GM21786 (cell line): Measurements from ENCODE around the gene PSMB2.

ENCODE experiments used
- ATAC-seq: cut with Tn5 transposase; IDR thresholded peaks from one replicate; pipeline ENCODE4 v1.9.1; 2021; ENCODE audit not compliant: unreplicated experiment

The PSMB2 gene

GRCh38 chr1:35573198-35574124 lies 67.9 kb downstream of the PSMB2 start, which contains the start of gene TFAP2E:
Gene TFAP2E (plus strand): TSS chr1:35573314. CDS start chr1:35573578, 264 bp downstream.
- ATAC-seq, result no peak

- ATAC-seq, result no peak
Measured at GRCh38 chr1:35572296-35572695, 69.0 kb downstream of the PSMB2 start.

- no peak for ATAC-seq
Measured at GRCh38 chr1:35571263-35571662, 70.1 kb downstream of the PSMB2 start.

- no peak for ATAC-seq
Measured at GRCh38 chr1:35570589-35571137, 70.7 kb downstream of the PSMB2 start.

GRCh38 chr1:35569936-35570335 lies 71.4 kb downstream of the PSMB2 start:
- no peak for ATAC-seq

- no peak for ATAC-seq
Measured at GRCh38 chr1:35568975-35569395, 72.3 kb downstream of the PSMB2 start.

GRCh38 chr1:35567947-35568558 lies 73.3 kb downstream of the PSMB2 start:
- no peak for ATAC-seq

- no peak for ATAC-seq
Measured at GRCh38 chr1:35565742-35566133, 75.6 kb downstream of the PSMB2 start.

- no peak for ATAC-seq
Measured at GRCh38 chr1:35564884-35565741, 76.2 kb downstream of the PSMB2 start.

GRCh38 chr1:35564037-35564883 lies 77.1 kb downstream of the PSMB2 start:
- ATAC-seq, result no peak

GRCh38 chr1:35563166-35563565 lies 78.2 kb downstream of the PSMB2 start:
- ATAC-seq, result no peak

- no peak for ATAC-seq
Measured at GRCh38 chr1:35561972-35562680, 79.2 kb downstream of the PSMB2 start.

- no peak for ATAC-seq
Measured at GRCh38 chr1:35561297-35561971, 79.9 kb downstream of the PSMB2 start.

GRCh38 chr1:35560256-35561225 lies 80.8 kb downstream of the PSMB2 start:
- no peak for ATAC-seq

GRCh38 chr1:35559317-35559944 lies 81.9 kb downstream of the PSMB2 start:
- no peak for ATAC-seq

- ATAC-seq, result no peak
Measured at GRCh38 chr1:35558374-35559316, 82.7 kb downstream of the PSMB2 start.
